Measurements from ENCODE around the gene RORC.
"Not testable (repeated sequence)": the region's sequence is repeated elsewhere in the genome, so short reads cannot be mapped to it uniquely, and the experiment has no call there.

RORC gene

GRCh38 chr1:151855933-151856332, 24.3 kb upstream of the RORC start:
- Mint-ChIP-seq H3K4me1 (no peaks in the 10 kb centered on the region), H3K36me3 (no peaks in the 10 kb centered on the region), H3K4me3 (no peak overlapping the region), H3K27me3 (peaks cover 24% of the 10 kb centered on the region), H3K27ac (no peak overlapping the region), H3K9me3 (no peaks in the 10 kb centered on the region)
- no peak for DNase-seq
- CTCF ChIA-PET: interaction anchor here (0.7 kb wide), 1 partner anchor 143 kb away, joined by 3 read pairs; no protein-coding TSS in a partner anchor

- H3K4me1 Mint-ChIP-seq, H3K9me3 Mint-ChIP-seq, H3K36me3 Mint-ChIP-seq, H3K27ac Mint-ChIP-seq, H3K4me3 Mint-ChIP-seq, CTCF ChIA-PET, DNase-seq: not testable (repeated sequence)
- H3K27me3 Mint-ChIP-seq: peaks cover 20% of the 10 kb centered on the region
These were observed 23.9 kb upstream of the RORC start for GRCh38 chr1:151855516-151855915.

GRCh38 chr1:151854658-151855057, 23.1 kb upstream of the RORC start:
- CTCF ChIA-PET: no interaction called here
- no peaks in the 10 kb centered on the region for H3K36me3 Mint-ChIP-seq
- DNase-seq: no peak
- no peaks in the 10 kb centered on the region for H3K4me1 Mint-ChIP-seq
- no peaks in the 10 kb centered on the region for H3K9me3 Mint-ChIP-seq
- H3K27me3 Mint-ChIP-seq: peaks cover 17% of the 10 kb centered on the region
- no peak overlapping the region for H3K4me3 Mint-ChIP-seq
- no peak overlapping the region for H3K27ac Mint-ChIP-seq

GRCh38 chr1:151853411-151853943, 21.9 kb upstream of the RORC start, which contains the start of gene THEM5:
THEM5 (minus strand) TSS chr1:151853712; CDS start chr1:151853565, 147 bp downstream.
- H3K27ac Mint-ChIP-seq: no peak within 1 kb of the TSS
- H3K4me3 Mint-ChIP-seq: no peak within 1 kb of the TSS

GRCh38 chr1:151852733-151853132, 21.1 kb upstream of the RORC start:
- CTCF ChIA-PET: interaction anchor here (0.8 to 1.4 kb wide), 2 partner anchors 10 to 13 kb away, joined by 3 read pairs; partner anchors contain the start of gene C2CD4D
- DNase-seq: no peak

More at GRCh38 chr1:151853411-151853943, 21.9 kb upstream of the RORC start, which contains the start of gene THEM5:
- Mint-ChIP-seq H3K9me3 (no peaks in the 10 kb centered on the region), H3K4me1 (no peaks in the 10 kb centered on the region), H3K36me3 (no peaks in the 10 kb centered on the region), H3K27me3 (peaks cover 9% of the 10 kb centered on the region)
- no peak for DNase-seq
- CTCF ChIA-PET: interaction anchor here (0.7 to 1.4 kb wide), 4 partner anchors 9 to 552 kb away, joined by 3 read pairs; partner anchors contain the start of gene C2CD4D

GRCh38 chr1:151851886-151852285, 20.3 kb upstream of the RORC start:
- Mint-ChIP-seq H3K9me3 (no peaks in the 10 kb centered on the region), H3K4me3 (no peak overlapping the region), H3K4me1 (no peaks in the 10 kb centered on the region), H3K27ac (no peak overlapping the region), H3K27me3 (peaks cover 5% of the 10 kb centered on the region), H3K36me3 (no peaks in the 10 kb centered on the region)
- CTCF ChIA-PET: no interaction called here
- no peak for DNase-seq

More at GRCh38 chr1:151852733-151853132, 21.1 kb upstream of the RORC start:
- H3K27ac Mint-ChIP-seq: no peak overlapping the region
- H3K9me3 Mint-ChIP-seq: no peaks in the 10 kb centered on the region
- no peak overlapping the region for H3K4me3 Mint-ChIP-seq
- peaks cover 9% of the 10 kb centered on the region for H3K27me3 Mint-ChIP-seq
- no peaks in the 10 kb centered on the region for H3K4me1 Mint-ChIP-seq
- H3K36me3 Mint-ChIP-seq: no peaks in the 10 kb centered on the region

- Mint-ChIP-seq H3K4me1 (no peaks in the 10 kb centered on the region), H3K9me3 (no peaks in the 10 kb centered on the region), H3K4me3 (no peak overlapping the region), H3K27me3 (no peaks in the 10 kb centered on the region), H3K36me3 (no peaks in the 10 kb centered on the region), H3K27ac (no peak overlapping the region)
- CTCF ChIA-PET: no interaction called here
- no peak for DNase-seq
These were observed 18.3 kb upstream of the RORC start for GRCh38 chr1:151849871-151850270.

- Mint-ChIP-seq H3K9me3 (no peaks in the 10 kb centered on the region), H3K27me3 (peaks cover 5% of the 10 kb centered on the region), H3K27ac (no peak overlapping the region), H3K4me3 (no peak overlapping the region), H3K4me1 (no peaks in the 10 kb centered on the region), H3K36me3 (no peaks in the 10 kb centered on the region)
- DNase-seq: no peak
- CTCF ChIA-PET: no interaction called here
These were observed 17.5 kb upstream of the RORC start for GRCh38 chr1:151849126-151849525.

GRCh38 chr1:151847867-151848596, 16.4 kb upstream of the RORC start:
- H3K27ac Mint-ChIP-seq: no peak overlapping the region
- no peak for DNase-seq
- H3K4me1 Mint-ChIP-seq: no peaks in the 10 kb centered on the region
- CTCF ChIA-PET: no interaction called here
- H3K27me3 Mint-ChIP-seq: peaks cover 5% of the 10 kb centered on the region
- H3K4me3 Mint-ChIP-seq: no peak overlapping the region
- H3K36me3 Mint-ChIP-seq: no peaks in the 10 kb centered on the region
- no peaks in the 10 kb centered on the region for H3K9me3 Mint-ChIP-seq

- Mint-ChIP-seq H3K36me3 (no peaks in the 10 kb centered on the region), H3K27ac (no peak overlapping the region), H3K27me3 (peaks cover 5% of the 10 kb centered on the region), H3K4me3 (no peak overlapping the region), H3K9me3 (no peaks in the 10 kb centered on the region), H3K4me1 (peaks cover under 1% of the 10 kb centered on the region)
- CTCF ChIA-PET: interaction anchor here (0.7 to 1.2 kb wide), 3 partner anchors 10 to 154 kb away, joined by 3 read pairs; partner anchors contain the start of gene RIIAD1
- no peak for DNase-seq
These were observed 15.2 kb upstream of the RORC start for GRCh38 chr1:151846686-151847237.

- Mint-ChIP-seq H3K4me3 (no peak overlapping the region), H3K27me3 (peaks cover 5% of the 10 kb centered on the region), H3K4me1 (peaks cover 3% of the 10 kb centered on the region), H3K36me3 (no peaks in the 10 kb centered on the region), H3K9me3 (no peaks in the 10 kb centered on the region), H3K27ac (no peak overlapping the region)
- CTCF ChIA-PET: interaction anchor here (0.7 to 1.2 kb wide), 4 partner anchors 9 to 155 kb away, joined by 3 read pairs; partner anchors contain the start of gene RIIAD1
- DNase-seq: no peak
These were observed 14.5 kb upstream of the RORC start for GRCh38 chr1:151846062-151846568.

- Mint-ChIP-seq H3K36me3 (no peaks in the 10 kb centered on the region), H3K27ac (no peak overlapping the region), H3K4me3 (no peak overlapping the region), H3K4me1 (peaks cover 26% of the 10 kb centered on the region), H3K9me3 (no peaks in the 10 kb centered on the region), H3K27me3 (peaks cover 25% of the 10 kb centered on the region)
- CTCF ChIA-PET: no interaction called here
- DNase-seq: no peak
These were observed 11.8 kb upstream of the RORC start for GRCh38 chr1:151843398-151843797.

- H3K4me3 Mint-ChIP-seq: no peak overlapping the region
- no peak for DNase-seq
- peaks cover 43% of the 10 kb centered on the region for H3K4me1 Mint-ChIP-seq
These were observed 9.5 kb upstream of the RORC start for GRCh38 chr1:151841141-151841540.

GRCh38 chr1:151840421-151840820, 8.8 kb upstream of the RORC start:
- H3K36me3 Mint-ChIP-seq: no peaks in the 10 kb centered on the region
- CTCF ChIA-PET: interaction anchor here (1.0 to 1.6 kb wide), 5 partner anchors 10 to 106 kb away, joined by 3 to 5 read pairs (median 4); partner anchors contain the start of gene THEM5
- no peak for DNase-seq
- H3K9me3 Mint-ChIP-seq: no peaks in the 10 kb centered on the region
- peaks cover 44% of the 10 kb centered on the region for H3K27me3 Mint-ChIP-seq
- peak overlapping the region; percentile 74 for H3K4me3 Mint-ChIP-seq
- H3K27ac Mint-ChIP-seq: no peak overlapping the region
- peaks cover 45% of the 10 kb centered on the region for H3K4me1 Mint-ChIP-seq

More at GRCh38 chr1:151841141-151841540, 9.5 kb upstream of the RORC start:
- peaks cover 44% of the 10 kb centered on the region for H3K27me3 Mint-ChIP-seq
- H3K9me3 Mint-ChIP-seq: no peaks in the 10 kb centered on the region
- CTCF ChIA-PET: interaction anchor here (1.3 to 1.6 kb wide), 2 partner anchors 107 to 127 kb away, joined by 4 to 5 read pairs; no protein-coding TSS in a partner anchor
- no peaks in the 10 kb centered on the region for H3K36me3 Mint-ChIP-seq
- no peak overlapping the region for H3K27ac Mint-ChIP-seq
